Putamen (tissue), 1 donor: Measurements from ENCODE around the gene CALHM2.

Source experiments
- DNase-seq: peaks from one replicate; pipeline ENCODE4 v3.0.0-alpha.2; 2016; ENCODE audit warnings: low spot score

CALHM2 gene

DNA sequence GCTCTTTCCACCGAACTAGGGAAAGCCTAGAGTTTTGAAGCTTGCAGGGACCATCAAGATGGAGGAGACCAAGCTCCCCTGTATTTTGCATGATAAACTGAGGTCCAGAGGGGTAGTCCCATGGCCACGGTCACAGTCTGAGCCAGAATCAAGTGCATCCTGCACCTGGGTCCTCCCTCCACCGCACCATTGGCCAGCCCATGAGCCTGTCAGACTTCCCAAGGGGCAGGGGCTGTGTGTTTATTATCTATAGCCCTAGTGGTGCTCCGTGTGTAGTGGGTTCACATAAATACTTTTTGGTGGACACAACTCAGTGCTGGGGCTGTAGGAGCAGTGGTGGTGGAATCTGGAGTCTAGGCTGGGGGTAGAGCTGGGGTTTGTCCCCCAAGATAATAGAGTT lies 23.3 kb upstream of the CALHM2 start:
- DNase-seq, result no peak

DNA sequence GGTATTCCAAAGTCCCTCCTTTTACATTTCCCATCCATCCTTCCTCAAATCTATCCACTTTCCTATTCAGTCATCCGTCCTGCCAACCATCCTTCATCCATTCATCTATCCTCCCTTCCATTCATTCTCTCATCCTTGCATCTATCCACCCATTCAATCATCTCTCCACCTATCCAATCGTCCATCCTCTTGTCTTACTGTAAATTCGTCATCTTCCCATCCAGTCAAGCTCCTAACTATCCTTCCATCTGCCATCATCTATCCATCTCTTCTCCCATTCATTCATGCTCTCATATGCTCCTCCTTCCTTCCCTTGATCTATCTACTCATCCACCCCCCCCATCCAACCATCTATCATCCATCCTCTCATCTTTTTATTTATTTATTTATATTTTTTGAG lies 21.9 kb upstream of the CALHM2 start:
- no peak for DNase-seq

DNA sequence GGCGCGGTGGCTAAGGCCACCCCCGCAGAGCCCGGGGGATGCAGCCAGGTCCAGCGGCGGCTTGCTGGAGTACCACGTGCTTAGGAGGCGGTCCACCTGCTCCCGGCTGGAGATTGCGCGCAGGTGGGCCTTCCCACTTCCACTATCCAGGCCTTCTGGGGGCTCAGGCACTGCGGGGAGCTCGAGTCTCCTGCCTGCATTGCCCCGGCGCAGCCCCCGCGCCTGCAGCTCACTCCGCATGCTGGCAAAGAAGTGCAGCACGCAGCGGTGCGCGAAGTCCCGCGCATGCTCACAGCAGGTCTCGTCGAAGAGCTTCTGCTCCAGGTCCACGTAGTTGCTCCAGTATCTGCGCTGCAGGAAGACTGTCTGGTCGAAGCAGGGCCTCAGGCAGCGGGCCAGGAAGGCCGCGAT lies 21.1 kb upstream of the CALHM2 start:
- no peak for DNase-seq

DNA sequence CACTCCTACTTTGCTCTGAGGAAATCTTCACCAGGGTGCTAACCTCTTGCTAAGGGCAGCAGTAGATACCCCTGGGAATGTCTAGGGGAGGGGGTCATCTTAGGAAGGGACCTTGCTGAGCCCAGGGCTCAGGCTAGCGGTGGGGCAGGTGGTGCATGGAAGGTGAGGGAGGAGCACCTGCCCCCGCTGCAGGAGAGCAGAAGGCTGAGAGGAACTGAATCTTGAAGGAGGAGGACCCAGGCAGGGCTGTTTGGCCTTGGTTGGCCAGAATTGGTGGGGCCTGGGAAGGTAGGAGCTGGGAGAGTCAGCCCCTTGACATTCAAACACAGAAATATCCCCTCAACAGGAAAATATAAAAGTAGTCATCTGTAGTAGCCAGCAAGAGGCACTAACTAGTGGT lies 19.8 kb upstream of the CALHM2 start:
- no peak for DNase-seq

DNA sequence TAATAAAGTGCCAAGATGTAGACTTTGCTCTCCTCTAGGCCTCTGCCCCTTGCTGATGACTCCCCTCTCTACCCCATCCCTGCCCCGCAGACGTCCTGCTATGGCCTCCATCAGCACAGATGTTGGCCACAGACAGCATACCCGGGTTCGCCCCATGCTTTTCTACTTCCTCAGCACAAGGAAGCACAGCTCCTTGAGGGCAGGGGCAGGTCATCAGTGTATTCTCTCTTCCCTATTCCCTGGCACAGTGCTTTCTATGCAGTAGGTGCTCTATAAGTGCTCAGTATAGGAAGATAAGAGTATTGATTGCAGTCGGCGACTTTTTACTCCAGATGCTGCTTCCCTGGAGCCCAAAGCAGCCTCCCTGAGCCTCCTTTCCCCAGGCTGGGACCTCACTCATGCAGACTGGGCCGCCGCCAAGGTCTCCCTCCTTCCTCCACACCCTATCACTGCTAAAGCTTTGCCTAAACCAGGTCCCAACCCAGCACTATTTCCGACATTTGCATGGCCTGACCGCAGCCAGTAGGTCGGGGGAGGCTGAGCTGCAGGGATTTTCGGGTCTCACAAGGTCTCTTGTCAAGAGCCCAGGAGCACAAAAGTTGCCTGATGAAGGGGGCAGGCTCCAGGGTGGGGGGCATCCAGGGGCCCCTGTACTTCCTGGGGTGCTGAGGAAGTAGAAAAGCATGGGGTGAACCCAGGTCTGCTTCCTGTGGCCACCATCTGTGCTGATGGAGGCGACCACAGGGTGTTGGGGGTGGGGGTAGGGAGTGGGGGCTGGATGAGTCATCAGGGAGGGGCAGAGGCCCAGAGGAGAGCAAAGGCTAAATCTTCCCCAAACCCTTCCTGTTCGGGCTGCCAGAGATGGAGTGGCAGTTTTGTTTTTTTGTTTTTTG lies 18.8 kb upstream of the CALHM2 start:
- no peak for DNase-seq

DNA sequence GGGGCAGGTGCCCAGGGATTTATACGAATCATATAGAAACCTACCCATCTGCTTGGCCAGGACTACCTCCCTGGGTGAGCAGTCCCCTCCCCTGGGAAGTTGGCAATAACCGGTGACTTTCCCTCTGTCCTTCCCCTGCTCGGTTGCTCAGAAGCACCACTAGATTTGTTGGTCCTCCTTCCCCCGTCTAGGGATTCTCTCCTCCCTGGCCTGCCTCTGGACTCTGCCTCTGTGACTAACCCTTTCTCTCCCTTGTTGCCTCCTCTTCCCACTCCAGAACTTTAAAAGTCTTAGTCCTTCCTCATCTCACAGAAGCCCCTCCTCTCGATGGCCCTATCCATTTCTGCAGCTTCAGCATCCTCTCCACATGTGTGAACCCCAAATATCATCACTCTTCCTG lies 17.0 kb upstream of the CALHM2 start:
- no peak for DNase-seq

DNA sequence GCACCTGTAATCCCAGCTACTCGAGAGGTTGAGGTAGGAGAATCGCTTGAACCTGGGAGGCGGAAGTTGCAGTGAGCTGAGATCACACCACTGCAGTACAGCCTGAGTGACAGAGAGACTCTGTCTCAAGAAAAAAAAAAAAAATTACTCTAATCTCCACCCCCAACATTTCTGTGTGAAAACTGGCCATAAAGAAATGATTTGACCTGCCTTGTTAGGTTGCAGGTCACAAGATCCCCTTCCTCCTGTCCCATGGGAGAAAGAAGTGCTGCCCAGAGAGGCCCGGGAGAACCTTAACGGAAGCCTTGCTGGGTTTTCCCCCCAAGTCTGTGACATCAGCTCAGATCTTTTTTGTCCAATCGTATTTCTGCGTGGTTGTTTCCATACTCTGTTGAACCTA lies 15.2 kb upstream of the CALHM2 start:
- DNase-seq, result no peak

DNA sequence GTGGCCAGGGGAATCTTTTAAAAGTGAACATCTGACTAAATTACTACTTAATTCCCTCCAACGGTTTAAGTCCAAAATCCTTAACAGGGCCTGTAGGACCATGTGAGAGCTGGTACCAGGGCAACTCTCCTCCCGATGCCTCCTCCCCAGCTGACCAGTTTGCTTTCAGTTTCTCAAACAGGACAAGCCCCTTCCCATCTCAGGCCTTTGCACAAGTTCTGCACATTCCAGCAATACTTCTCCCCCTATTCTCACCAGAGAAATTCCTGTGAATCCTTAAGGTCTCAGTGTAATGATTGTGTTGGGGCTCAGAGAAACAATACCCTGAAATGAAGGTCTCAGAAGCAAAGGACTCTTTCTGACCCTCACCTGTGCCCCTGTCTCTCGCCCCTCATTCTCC lies 14.6 kb upstream of the CALHM2 start:
- DNase-seq, result no peak

DNA sequence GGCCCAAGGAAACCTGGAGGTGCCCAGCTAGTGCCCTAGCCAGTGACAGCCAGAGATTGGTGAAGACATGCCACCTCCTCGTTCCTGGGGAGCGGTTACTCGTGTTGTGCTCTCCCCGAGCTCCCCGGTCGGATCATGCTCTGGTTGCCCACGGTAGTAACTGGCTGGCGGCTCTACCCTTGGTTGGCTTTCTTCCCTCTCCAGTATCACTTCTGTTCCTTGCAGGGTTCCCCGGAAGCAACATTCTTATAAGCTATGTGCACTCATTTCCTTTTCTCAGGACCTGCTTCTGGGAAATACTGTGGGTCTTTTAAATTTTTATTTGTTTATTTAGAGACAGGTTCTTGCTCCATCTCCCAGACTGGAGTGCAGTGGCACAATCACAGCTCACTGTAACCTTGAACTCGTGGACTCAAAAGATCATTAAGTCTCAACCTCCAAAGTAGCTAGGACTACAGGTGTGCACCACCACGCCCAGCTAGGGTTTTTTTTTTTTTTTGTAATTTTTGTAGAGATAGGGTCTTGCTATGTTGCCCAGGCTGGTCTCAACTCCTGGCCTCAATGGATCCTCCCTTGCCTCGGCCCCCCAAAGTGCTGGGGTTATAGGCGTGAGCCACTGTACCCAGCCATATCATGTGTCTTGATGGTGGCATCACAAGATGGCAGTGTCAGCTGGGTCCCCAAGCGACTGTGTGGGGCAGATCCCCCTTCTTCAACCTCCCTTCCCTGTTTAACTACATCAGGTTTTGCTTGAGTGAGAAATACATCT lies 13.4 kb upstream of the CALHM2 start:
- DNase-seq, result no peak

DNA sequence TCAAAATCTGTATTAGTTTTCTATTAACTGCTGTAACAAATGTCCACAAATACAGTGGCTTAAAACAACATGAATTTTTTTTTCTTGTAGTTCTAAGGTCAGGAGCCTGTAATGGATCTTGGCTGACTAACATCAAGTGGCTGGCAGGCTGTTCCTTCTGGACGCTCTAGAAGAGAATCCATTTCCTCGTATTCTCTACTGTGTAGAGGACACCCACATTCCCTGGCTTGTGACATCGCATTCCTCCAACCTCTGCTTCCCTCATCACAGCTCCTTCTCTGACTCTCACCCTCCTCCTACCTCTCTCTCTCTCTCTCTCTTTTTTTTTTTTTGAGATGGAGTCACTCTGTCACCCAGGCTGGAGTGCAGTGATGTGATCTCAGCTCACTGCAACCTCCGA lies 11.3 kb upstream of the CALHM2 start:
- no peak for DNase-seq

DNA sequence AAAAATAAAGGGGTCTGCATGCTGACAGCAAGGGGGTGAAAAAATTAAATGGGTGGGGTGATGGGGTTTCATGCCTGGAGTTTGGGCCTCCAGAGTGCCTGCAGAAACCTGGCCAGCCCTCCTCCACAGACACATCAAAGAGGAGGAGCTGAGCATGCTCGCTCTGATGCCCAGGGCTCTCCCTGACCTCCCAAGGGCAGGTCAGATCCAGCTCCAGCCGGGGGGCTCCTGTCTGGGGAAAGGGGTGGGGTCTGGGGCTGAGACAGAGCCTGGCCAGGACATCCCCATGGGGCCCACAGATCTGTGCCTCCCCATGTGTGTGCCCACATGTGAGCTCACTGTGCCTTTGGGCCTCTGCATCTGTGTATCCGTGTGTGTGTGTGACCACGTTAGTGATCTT lies 7.4 kb upstream of the CALHM2 start:
- DNase-seq, result no peak

DNA sequence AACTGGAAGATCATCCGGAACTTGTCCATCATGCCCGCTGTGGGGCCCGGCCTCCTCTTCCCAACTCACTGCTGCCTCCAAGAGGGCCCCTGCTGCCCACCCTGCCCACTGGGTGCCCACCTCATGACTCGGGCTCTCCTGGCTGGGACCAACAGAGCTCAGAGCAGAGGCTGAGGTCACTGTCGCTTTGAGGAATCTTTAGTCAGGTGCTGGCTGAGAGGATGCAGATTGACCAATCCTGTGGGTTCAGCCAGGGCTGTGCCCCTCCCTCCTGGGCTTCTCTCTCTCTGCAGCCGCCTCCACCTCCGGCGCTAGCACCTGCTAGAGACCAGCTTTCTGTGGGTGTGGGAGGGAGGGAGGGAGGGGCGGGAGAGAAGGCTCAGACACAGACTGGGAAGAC lies 6.5 kb upstream of the CALHM2 start, which contains the start of gene CALHM1:
Gene CALHM1, minus strand, starts transcription at position 181 of the 400 bp plus-strand sequence. Its CDS starts 149 bp downstream, at position 32.
- no peak for DNase-seq

DNA sequence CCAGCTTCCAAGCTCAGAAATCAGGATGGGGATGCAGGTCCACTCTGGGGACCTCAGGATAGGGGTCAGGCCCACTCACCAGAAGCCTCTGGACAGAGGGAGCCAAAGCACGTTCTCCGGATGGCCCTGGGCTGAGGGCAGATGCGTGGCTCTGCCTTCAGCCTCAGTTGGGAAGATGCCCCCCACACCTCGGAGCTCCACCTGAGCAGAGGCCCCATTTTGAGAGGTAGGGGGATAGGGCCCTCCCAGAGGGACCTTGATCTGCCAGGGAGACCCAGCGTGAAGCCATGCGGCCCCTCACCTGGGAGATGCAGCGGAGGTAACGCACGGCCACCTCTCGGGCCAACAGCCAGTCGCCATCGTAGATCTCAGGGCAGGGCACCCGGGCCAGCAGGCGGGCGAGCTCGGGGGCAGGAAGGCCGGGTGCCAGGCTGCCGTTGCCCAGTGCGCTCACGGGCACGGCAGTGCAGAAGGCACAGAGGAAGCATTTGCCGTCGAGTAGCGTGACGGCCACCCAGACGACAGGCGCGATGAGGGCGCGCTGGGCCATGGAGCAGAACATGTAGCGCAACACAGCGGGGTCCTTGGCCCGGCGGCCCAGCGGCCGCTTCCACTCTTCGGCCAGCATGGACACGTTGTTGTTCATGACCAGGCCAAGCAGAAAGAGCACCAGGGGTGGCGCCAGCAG lies 5.9 kb upstream of the CALHM2 start:
- no peak for DNase-seq

DNA sequence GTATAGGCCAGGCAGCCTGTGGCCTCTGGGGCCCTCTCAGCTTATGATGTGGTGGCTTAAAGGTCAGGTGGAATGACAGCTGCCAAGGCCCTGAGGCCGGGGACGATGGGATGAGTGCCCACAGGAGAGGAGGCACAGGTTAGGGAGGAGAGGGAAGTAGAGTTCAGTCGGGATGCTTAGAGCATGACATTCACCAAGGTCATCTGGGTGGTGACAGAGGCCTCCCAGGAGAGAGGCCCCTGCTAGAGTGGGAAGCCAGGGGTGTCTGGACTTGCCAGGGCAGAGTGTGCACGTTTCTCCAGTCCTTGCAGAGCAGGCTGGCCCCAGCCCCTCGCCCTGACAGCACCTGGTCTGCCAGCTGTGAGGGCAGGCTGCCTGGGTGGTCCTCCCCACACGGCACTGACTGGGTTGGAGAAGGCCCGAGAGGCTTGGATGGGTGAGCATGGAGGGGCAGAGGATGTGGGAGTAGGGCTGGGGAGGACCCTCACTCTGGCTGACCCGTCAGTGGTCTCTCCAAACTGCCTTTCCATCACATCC lies 5.1 kb upstream of the CALHM2 start:
- DNase-seq, result no peak

DNA sequence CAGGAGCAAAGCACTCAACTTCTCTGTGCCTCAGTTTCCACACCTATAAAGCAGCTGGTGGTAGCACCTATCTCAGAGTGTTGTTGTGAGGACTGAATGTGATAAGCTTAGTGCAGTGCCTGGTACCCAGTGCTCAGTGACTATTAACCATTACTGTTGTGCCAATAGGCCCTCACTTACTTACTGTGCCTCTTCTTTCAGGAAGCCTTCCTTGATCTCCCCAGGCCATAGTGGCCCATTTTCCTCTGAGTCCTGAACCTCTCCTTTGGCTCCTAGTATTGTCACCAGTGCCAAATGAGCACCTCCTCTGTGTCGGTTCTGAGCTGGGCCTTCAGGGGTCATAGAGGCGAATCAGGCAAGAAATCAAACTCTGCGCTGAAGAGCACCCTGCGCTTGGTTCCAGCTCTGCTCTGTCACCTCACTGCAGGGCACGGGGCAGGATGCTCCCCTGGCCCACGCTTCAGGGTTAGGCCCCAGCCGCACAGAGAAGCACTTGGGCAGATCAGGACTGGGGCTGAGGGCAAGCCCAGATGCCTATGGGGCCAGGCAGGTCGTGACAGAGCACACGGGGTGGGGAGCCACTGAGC lies 4.0 kb upstream of the CALHM2 start:
- DNase-seq, result no peak

DNA sequence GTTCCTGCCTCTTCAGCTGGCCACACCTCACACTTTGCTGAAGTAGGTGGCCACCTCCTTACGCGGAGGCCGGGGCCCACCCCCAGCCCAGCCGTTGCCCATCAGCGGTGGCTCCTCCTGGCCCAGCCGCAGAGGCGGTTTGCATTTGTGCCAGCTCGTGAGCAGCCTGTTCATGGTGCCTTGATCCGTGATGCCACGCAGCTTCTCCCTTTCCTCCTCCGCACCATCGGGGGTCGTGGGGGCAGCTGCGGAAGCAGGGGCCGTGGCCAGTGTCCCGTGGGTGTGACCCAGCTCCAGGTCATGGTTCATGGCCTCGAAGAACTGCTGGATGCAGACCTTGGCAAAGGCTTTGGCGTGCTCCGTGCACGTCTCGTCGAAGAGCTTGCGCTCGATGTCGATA lies 3.1 kb upstream of the CALHM2 start:
- DNase-seq, result no peak

DNA sequence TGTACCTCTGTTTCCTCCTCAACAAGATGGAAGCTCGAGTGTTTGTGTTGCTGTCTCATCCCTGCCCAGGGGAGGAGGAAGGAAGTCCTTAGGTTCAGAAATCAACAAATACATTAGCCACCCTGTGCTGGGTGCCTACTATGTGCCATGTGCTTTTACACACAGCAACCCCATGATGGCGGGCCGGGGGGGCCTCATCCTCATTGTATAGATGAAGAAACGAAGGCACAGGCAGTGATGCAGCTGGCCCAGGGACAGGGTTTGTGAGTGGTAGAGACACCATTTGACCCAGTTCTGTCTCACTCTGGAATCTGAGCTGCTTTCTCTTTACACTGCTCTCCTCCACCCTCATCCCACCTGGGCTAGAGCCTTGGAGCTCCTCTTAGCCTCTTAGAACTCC lies 1.9 kb upstream of the CALHM2 start:
- no peak for DNase-seq

DNA sequence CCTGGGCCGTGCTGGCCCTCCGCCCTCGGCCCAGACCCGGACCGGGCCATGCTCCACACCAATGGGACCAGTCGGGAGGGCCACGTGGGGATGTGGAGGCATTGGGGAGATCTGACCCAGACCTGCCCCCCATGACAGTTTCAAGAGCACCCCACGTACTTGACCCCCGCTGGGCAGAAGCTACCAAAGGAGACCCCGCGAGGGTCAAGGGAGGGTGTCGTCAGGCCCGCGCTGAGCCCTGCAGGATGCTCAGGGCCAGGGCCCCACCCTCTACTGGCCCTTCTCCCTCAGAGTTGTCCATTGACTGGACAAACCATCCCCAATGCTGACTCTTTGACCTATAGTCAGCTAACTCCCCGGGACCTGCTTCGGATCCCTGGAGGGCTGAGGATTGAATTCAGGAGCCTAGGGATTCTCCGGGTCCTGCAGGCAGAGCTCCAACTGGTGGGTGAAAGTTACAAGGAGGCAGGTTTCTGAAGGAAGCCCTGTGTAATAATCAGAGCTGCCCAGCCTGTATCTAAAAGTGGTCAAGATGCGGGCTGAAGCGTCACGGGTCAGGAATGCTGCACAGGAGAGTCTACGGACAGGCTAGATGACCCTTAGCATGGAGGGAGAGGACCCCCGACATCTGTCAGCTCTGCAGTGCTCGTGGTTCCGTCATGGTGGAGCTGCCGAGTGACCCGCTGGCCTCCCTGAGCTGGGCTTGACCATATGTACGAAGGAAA lies 498 bp upstream of the CALHM2 start:
- DNase-seq, result no peak

DNA sequence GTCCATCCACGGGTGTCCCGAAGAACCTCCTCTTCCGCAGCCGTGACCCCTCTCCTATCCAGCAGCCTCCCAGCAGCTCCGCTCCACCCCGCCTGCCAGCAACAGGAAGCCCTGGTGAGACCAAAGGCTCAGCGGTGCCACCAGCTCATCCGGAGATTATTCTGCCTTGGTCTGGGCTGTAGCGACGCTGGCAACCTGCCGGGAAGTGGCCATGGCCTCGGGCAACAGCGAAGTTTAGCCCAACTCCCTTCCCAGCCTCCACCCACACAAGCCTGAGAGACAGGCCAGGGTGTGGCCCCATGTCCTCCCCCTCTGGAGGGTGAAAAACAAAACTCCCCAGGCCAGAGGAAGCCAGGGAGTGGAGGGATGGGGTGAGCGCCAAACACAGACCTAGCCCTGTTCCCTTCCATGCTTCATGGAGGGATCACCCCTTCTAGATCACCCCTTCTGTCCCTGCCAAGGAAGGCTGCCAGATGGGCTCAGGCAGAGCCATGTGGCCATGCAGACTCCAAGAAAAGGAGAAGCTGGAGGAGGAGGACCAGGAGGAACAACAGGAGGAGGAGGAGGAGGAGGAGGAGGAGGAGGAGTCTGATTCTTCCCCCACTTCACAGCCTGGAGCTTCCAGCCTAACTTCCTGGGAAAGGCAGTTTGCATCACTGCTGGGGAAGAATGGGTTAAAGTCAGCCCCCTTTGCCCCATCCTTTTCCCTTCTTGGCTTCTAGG lies 918 bp downstream of the CALHM2 start:
- no peak for DNase-seq

DNA sequence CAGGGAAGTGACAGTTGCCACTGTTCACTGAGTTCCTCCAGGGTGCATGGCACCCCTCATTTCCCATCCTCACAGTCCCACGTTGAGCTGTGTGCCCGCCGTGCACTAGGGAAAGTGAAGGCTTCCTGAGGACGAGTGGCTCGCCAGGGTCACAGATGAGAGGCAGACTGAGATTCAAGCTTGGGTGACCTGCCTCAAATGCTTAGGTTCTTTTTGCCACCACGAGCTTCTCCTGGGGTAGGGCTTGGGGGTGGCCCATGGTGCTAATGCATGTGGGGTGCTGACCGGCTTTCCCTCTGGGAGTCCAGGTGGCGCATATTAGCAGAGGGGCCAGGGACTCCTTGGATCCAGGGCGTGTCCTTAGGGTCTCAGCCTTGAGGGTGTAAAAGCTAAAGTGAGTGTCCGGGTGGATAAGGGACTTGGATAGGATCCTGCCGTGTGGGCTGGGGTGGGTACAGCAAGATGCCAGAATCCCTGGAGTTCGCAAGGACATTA lies 1.9 kb downstream of the CALHM2 start:
- DNase-seq, result no peak
